Astrocyte (in vitro differentiated cells and primary cell): Measurements from ENCODE around the gene ARHGAP26. TPM values are rescaled to one million over a fixed set of nuclear protein-coding genes. Genes with fewer than 3 reads are reported as not detected.
A peak's percentile ranks its signal among the peaks of the same experiment; 100 is the strongest.

ENCODE experiments used
- DNase-seq: peaks from one replicate; pipeline ENCODE4 v3.0.0-alpha.2; 2010; ENCODE audit warnings: low read depth
- FAIRE-seq: peaks from 2 replicates; lab custom pipeline; 2011; peaks lifted over from hg19 to GRCh38; lab: Jason Lieb, UNC
- H2AFZ ChIP-seq: 2 replicates; pipeline ENCODE4 v1.6.0; 2012; ENCODE audit warnings: low read depth, low read length, inconsistent platforms
- H3K27ac ChIP-seq: 2 replicates; pipeline ENCODE4 v1.5.1; 2011; ENCODE audit warnings: low read depth, low read length, inconsistent platforms
- H3K27me3 ChIP-seq: 2 replicates; pipeline ENCODE4 v1.6.0; 2011; ENCODE audit warnings: low read length, inconsistent platforms; ENCODE audit not compliant: insufficient read depth
- H3K36me3 ChIP-seq: 2 replicates; pipeline ENCODE4 v1.5.1; 2011; ENCODE audit warnings: low read length, inconsistent platforms; ENCODE audit not compliant: insufficient read depth
- H3K4me1 ChIP-seq: 2 replicates; pipeline ENCODE4 v1.5.1; 2011; ENCODE audit warnings: low read length, inconsistent platforms; ENCODE audit not compliant: insufficient read depth
- H3K4me2 ChIP-seq: 2 replicates; pipeline ENCODE4 v1.6.0; 2012; ENCODE audit warnings: low read length, inconsistent platforms
- H3K4me3 ChIP-seq: 2 replicates; pipeline ENCODE4 v1.5.1; 2011; ENCODE audit warnings: low read depth, mild to moderate bottlenecking, low read length, inconsistent platforms; ENCODE audit not compliant: insufficient read depth
- H3K79me2 ChIP-seq: 2 replicates; pipeline ENCODE4 v1.6.0; 2012; ENCODE audit warnings: mild to moderate bottlenecking, low read length, inconsistent platforms; ENCODE audit not compliant: insufficient read depth
- H3K9ac ChIP-seq: 2 replicates; pipeline ENCODE4 v1.6.0; 2012; ENCODE audit warnings: mild to moderate bottlenecking, low read length, inconsistent platforms
- H3K9me3 ChIP-seq: 2 replicates; pipeline ENCODE4 v1.5.1; 2012; ENCODE audit warnings: low read depth, mild to moderate bottlenecking, low read length, inconsistent platforms; ENCODE audit not compliant: insufficient read depth
- H4K20me1 ChIP-seq: 2 replicates; pipeline ENCODE4 v1.6.0; 2012; ENCODE audit warnings: low read length, inconsistent platforms; ENCODE audit not compliant: insufficient read depth
- H3K27ac Mint-ChIP-seq: one replicate; pipeline ENCODE4 v1.8.0; 2021; ENCODE audit warnings: mild to moderate bottlenecking, mixed read lengths; ENCODE audit not compliant: unreplicated experiment
- H3K27me3 Mint-ChIP-seq: one replicate; pipeline ENCODE4 v1.8.0; 2021; ENCODE audit warnings: low read depth, mixed read lengths; ENCODE audit not compliant: unreplicated experiment
- H3K36me3 Mint-ChIP-seq: one replicate; pipeline ENCODE4 v1.8.0; 2021; ENCODE audit warnings: low read depth, mixed read lengths; ENCODE audit not compliant: unreplicated experiment
- H3K4me1 Mint-ChIP-seq: one replicate; pipeline ENCODE4 v1.8.0; 2021; ENCODE audit warnings: low read depth, mixed read lengths; ENCODE audit not compliant: unreplicated experiment
- H3K4me3 Mint-ChIP-seq: one replicate; pipeline ENCODE4 v1.8.0; 2021; ENCODE audit warnings: mild to moderate bottlenecking, moderate library complexity, mixed read lengths; ENCODE audit not compliant: unreplicated experiment
- H3K9me3 Mint-ChIP-seq: one replicate; pipeline ENCODE4 v1.8.0; 2021; ENCODE audit warnings: mild to moderate bottlenecking, mixed read lengths; ENCODE audit not compliant: unreplicated experiment
- EZH2 ChIP-seq: IDR thresholded peaks from 2 replicates; pipeline ENCODE4 v1.6.1; 2012; ENCODE audit warnings: mild to moderate bottlenecking, low read length, inconsistent platforms; ENCODE audit not compliant: insufficient read depth
- total RNA-seq: library from RNA; stranded (reverse); gene quantifications from 2 replicates; pipeline ENCODE4 v1.2.1, GENCODE V29; 2021
- TF ChIP-seq, protein P1 (sequence below): IDR thresholded peaks from 2 replicates; pipeline ENCODE4 v1.5.1; 2011; ENCODE audit warnings: low read depth, mild to moderate bottlenecking, inconsistent platforms, low read length, moderate library complexity; ENCODE audit not compliant: insufficient read depth

Gene ARHGAP26
- total RNA-seq, 1 donor from 2014 or later: 5.6 TPM

DNA sequence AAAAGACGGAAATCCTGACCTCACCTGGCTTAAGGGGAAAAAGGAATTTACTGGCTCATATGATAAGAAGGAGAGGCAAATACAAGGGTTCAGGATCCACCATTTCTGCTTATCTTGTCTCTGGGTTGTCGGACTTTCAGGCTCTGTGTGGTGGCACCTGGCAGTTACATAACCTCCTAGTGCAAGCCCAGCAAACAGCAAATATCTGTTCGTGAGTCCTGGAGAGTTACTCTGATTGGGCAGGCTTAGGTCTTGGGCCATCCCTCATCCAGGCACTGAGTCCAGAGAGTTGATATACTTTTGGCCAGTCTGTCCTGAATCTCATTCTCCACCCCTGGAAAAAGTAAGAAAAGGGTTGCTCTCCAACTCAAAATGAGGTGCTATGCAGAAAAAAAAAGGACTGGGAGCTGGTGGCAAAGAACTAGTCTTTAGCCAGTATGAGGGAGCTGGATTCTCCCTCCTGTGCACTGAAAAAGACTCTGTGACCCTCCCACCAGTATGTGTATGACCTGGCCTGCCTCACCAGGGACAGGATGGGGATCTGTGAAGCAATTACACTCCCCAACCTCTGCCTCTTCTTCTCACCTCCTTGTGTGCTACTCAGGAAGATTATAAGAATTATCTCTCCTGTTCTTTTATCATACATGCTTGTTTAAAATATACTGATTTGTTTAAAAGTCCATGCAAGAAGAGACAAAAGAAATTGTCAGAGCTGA lies 282.9 kb downstream of the ARHGAP26 start:
- no peaks in the 10 kb centered on the region for H3K9me3 ChIP-seq
- H3K79me2 ChIP-seq: no peaks in the 10 kb centered on the region
- peaks cover 27% of the 10 kb centered on the region for H3K4me1 ChIP-seq
- Mint-ChIP-seq H3K27ac (no peak overlapping the region), H3K4me1 (peaks cover 45% of the 10 kb centered on the region), H3K4me3 (no peak overlapping the region), H3K27me3 (no peaks in the 10 kb centered on the region), H3K36me3 (no peaks in the 10 kb centered on the region), H3K9me3 (no peaks in the 10 kb centered on the region)
- TF ChIP-seq, protein P1, sequence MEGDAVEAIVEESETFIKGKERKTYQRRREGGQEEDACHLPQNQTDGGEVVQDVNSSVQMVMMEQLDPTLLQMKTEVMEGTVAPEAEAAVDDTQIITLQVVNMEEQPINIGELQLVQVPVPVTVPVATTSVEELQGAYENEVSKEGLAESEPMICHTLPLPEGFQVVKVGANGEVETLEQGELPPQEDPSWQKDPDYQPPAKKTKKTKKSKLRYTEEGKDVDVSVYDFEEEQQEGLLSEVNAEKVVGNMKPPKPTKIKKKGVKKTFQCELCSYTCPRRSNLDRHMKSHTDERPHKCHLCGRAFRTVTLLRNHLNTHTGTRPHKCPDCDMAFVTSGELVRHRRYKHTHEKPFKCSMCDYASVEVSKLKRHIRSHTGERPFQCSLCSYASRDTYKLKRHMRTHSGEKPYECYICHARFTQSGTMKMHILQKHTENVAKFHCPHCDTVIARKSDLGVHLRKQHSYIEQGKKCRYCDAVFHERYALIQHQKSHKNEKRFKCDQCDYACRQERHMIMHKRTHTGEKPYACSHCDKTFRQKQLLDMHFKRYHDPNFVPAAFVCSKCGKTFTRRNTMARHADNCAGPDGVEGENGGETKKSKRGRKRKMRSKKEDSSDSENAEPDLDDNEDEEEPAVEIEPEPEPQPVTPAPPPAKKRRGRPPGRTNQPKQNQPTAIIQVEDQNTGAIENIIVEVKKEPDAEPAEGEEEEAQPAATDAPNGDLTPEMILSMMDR: no peak
- no peak for TF ChIP-seq EZH2
- H3K4me2 ChIP-seq: no peak overlapping the region
- no peak overlapping the region for H2AFZ ChIP-seq
- no peak overlapping the region for H3K9ac ChIP-seq
- H3K27me3 ChIP-seq: no peaks in the 10 kb centered on the region
- H4K20me1 ChIP-seq: no peaks in the 10 kb centered on the region
- no peaks in the 10 kb centered on the region for H3K36me3 ChIP-seq
- DNase-seq (no peak), FAIRE-seq (no peak)
- no peak overlapping the region for H3K27ac ChIP-seq
- no peak overlapping the region for H3K4me3 ChIP-seq

DNA sequence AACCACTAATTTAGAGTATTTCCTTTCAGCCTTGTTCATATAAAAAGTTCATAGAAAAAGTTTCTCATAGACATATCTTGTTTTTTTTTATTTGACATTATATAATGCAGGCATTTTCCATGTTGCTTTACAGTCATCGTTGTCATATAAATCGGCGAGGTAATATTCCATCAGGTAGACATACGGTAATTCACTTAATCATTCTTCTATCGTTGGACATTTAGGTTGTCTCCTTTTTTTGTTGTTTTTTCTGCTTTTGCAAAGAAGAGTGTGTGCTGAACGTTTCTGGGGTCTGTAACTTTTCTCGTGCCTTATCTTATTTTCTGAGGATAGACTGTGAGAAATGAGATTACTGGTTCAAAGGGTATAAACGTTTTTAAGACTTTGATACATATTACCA lies 283.6 kb downstream of the ARHGAP26 start:
- H3K9ac ChIP-seq: no peak overlapping the region
- H3K36me3 Mint-ChIP-seq: no peaks in the 10 kb centered on the region
- no peak overlapping the region for H3K4me2 ChIP-seq
- no peak overlapping the region for H3K4me3 Mint-ChIP-seq
- no peaks in the 10 kb centered on the region for H3K9me3 ChIP-seq
- H3K79me2 ChIP-seq: no peaks in the 10 kb centered on the region
- no peak overlapping the region for H3K4me3 ChIP-seq
- H2AFZ ChIP-seq: no peak overlapping the region
- no peak overlapping the region for H3K27ac ChIP-seq
- DNase-seq: no peak
- TF ChIP-seq, protein P1: no peak
- TF ChIP-seq EZH2: no peak
- H3K27ac Mint-ChIP-seq: no peak overlapping the region
- no peaks in the 10 kb centered on the region for H4K20me1 ChIP-seq
- FAIRE-seq: no peak
- no peaks in the 10 kb centered on the region for H3K36me3 ChIP-seq
- no peaks in the 10 kb centered on the region for H3K9me3 Mint-ChIP-seq
- H3K4me1 Mint-ChIP-seq: peaks cover 45% of the 10 kb centered on the region
- H3K27me3 Mint-ChIP-seq: no peaks in the 10 kb centered on the region
- H3K4me1 ChIP-seq: peaks cover 27% of the 10 kb centered on the region
- H3K27me3 ChIP-seq: no peaks in the 10 kb centered on the region

DNA sequence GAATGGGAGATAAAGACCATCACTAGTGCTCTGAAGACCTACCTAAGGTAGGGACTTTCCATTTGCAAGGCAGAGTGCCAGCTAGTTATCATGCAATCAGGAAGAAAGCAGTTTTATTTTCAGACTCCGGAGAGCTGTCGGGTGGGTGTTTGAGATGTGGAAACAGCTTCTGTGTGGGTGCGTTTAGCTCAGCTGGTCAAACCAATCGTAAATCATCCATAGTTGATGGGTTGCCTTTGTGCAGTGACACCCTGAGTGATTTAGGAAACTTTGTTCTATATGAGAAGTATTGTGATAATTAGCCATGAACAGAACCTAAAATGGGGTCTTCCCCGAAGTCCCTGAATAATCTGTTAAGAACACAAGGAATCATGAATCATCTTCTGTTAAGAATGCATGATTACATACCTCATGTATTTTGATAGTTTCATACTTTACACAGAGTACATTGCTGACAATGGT lies 284.3 kb downstream of the ARHGAP26 start:
- DNase-seq (peak; percentile 73), FAIRE-seq (no peak)
- Mint-ChIP-seq H3K4me1 (peaks cover 47% of the 10 kb centered on the region), H3K4me3 (no peak overlapping the region), H3K27me3 (no peaks in the 10 kb centered on the region), H3K9me3 (no peaks in the 10 kb centered on the region), H3K27ac (peak overlapping the region; percentile 50), H3K36me3 (no peaks in the 10 kb centered on the region)
- H3K4me3 ChIP-seq: peak overlapping the region; percentile 21
- peak overlapping the region; percentile 35 for H3K9ac ChIP-seq
- H3K27ac ChIP-seq: peak overlapping the region; percentile 53
- H3K27me3 ChIP-seq: no peaks in the 10 kb centered on the region
- TF ChIP-seq, protein P1: no peak
- TF ChIP-seq EZH2: no peak
- no peaks in the 10 kb centered on the region for H3K36me3 ChIP-seq
- no peak overlapping the region for H2AFZ ChIP-seq
- H3K4me2 ChIP-seq: peak overlapping the region; percentile 63
- no peaks in the 10 kb centered on the region for H3K9me3 ChIP-seq
- no peaks in the 10 kb centered on the region for H3K79me2 ChIP-seq
- H4K20me1 ChIP-seq: no peaks in the 10 kb centered on the region
- H3K4me1 ChIP-seq: peaks cover 27% of the 10 kb centered on the region
